Endodermal cell (in vitro differentiated cells): Measurements from ENCODE around the gene IFNL1. TPM values are rescaled to one million over a fixed set of nuclear protein-coding genes. Genes with fewer than 3 reads are reported as not detected.

Source experiments
- DNase-seq: peaks from one replicate; pipeline ENCODE4 v3.0.0-alpha.2; 2017
- H3K27ac ChIP-seq: 2 replicates; pipeline ENCODE4 v1.5.1; 2013; ENCODE audit warnings: mild to moderate bottlenecking, low read depth, low read length, moderate library complexity
- H3K27me3 ChIP-seq: 2 replicates; pipeline ENCODE4 v1.6.1; 2013; ENCODE audit warnings: mild to moderate bottlenecking, low read length, moderate library complexity; ENCODE audit not compliant: insufficient read depth, control insufficient read depth, poor library complexity, severe bottlenecking
- H3K36me3 ChIP-seq: 2 replicates; pipeline ENCODE4 v1.7.0; 2013; ENCODE audit warnings: mild to moderate bottlenecking, low read length, moderate library complexity; ENCODE audit not compliant: control insufficient read depth, insufficient read depth
- H3K4me1 ChIP-seq: one replicate; pipeline ENCODE4 v1.7.0; 2013; ENCODE audit warnings: low read length; ENCODE audit not compliant: control insufficient read depth, insufficient read depth
- H3K4me3 ChIP-seq: 2 replicates; pipeline ENCODE4 v1.5.1; 2013; ENCODE audit warnings: mild to moderate bottlenecking, low read length, moderate library complexity
- H3K9ac ChIP-seq: 2 replicates; pipeline ENCODE4 v1.6.1; 2013; ENCODE audit warnings: mild to moderate bottlenecking, low read length, moderate library complexity; ENCODE audit not compliant: poor library complexity, severe bottlenecking; ENCODE audit errors: extremely low read depth
- H3K9me3 ChIP-seq: 2 replicates; pipeline ENCODE4 v1.6.1; 2013; ENCODE audit warnings: mild to moderate bottlenecking, low read length, moderate library complexity; ENCODE audit not compliant: control insufficient read depth
- H3K27ac Mint-ChIP-seq: 2 replicates; pipeline ENCODE4 v1.8.0; 2020; ENCODE audit warnings: mixed read lengths
- H3K27me3 Mint-ChIP-seq: 2 replicates; pipeline ENCODE4 v1.8.0; 2021; ENCODE audit warnings: mild to moderate bottlenecking, mixed read lengths; ENCODE audit not compliant: insufficient read depth
- H3K36me3 Mint-ChIP-seq: 2 replicates; pipeline ENCODE4 v1.8.0; 2020; ENCODE audit warnings: low read depth, mixed read lengths
- H3K4me1 Mint-ChIP-seq: 2 replicates; pipeline ENCODE4 v1.8.0; 2020; ENCODE audit warnings: mixed read lengths
- H3K4me3 Mint-ChIP-seq: 2 replicates; pipeline ENCODE4 v1.8.0; 2020; ENCODE audit warnings: mild to moderate bottlenecking, moderate library complexity, mixed read lengths
- H3K9me3 Mint-ChIP-seq: 2 replicates; pipeline ENCODE4 v1.8.0; 2020; ENCODE audit warnings: mild to moderate bottlenecking, mixed read lengths
- WGBS, 2 experiments: methylation state at CpG; one replicate each; pipeline versions ENCODE4 v1.1.5 to v1.1.7; 2013; ENCODE audit warnings: missing lambda C conversion rate in 2 of 2, mixed read lengths in 1 of 2; ENCODE audit not compliant: insufficient coverage in 1 of 2, insufficient read length in 1 of 2; 5-methylcytosine and 5-hydroxymethylcytosine counted together
- total RNA-seq, 2 donors: library from RNA; stranded (reverse); fragmentation: NEBNext Ultra II Directional in 1 of 2; extraction: Animal tissue kit (Norgen Biotek cat#: 25700) in 1 of 2; gene quantifications; 2 replicates in 1 of 2; 3 replicates in 1 of 2; pipeline ENCODE4 v1.2.1, GENCODE V29; 2021
- TF ChIP-seq, protein P1 (sequence below): fragments of 200-600 bp; sonication (generic); conservative IDR thresholded peaks from 2 replicates; pipeline ENCODE4 v1.5.0; 2021; ENCODE audit warnings: antibody characterized with exemption, mild to moderate bottlenecking

IFNL1 gene
- total RNA-seq, 2 donors from 2014 or later = not detected

DNA sequence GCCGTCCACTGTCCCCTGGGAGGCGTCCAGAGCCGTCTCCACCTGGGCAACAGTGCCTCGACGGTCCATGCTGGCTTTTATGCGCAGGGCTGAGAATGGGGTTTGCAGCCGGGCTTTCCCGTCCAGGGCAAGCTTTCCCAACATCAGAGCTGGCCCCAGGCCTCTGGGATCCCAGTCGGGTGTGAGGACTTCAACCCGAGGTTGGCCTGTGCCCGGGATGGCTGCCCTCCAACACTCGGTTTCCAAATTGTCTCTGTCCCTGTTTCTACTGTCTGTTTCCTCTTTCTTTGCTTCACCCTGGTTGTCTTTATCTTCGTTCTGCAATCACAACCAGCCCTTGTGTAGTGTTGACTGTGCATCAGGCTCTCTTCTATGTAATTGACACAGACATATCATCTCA, 47.4 kb upstream of the IFNL1 start, which contains the start of gene IFNL4:
TSS of gene IFNL4 (minus strand) at position 51 of the 400 bp plus-strand sequence.
- Histone ChIP-seq H3K27me3 (peaks cover 52% of the 10 kb centered on the region), H3K9ac (no peak within 1 kb of the TSS), H3K27ac (no peak within 1 kb of the TSS), H3K4me3 (no peak within 1 kb of the TSS), H3K4me1 (no peaks in the 10 kb centered on the region), H3K36me3 (no peaks in the 10 kb centered on the region), H3K9me3 (no peaks in the 10 kb centered on the region)
- Mint-ChIP-seq H3K27ac (no peak within 1 kb of the TSS), H3K4me1 (no peaks in the 10 kb centered on the region), H3K36me3 (no peaks in the 10 kb centered on the region), H3K9me3 (no peaks in the 10 kb centered on the region), H3K27me3 (peaks cover 78% of the 10 kb centered on the region), H3K4me3 (no peak within 1 kb of the TSS)
- 59 to 80% methylated on average over 9 to 13 of the region's 13 CpGs for WGBS, 2 experiments
- no peak for DNase-seq
- TF ChIP-seq, protein P1, sequence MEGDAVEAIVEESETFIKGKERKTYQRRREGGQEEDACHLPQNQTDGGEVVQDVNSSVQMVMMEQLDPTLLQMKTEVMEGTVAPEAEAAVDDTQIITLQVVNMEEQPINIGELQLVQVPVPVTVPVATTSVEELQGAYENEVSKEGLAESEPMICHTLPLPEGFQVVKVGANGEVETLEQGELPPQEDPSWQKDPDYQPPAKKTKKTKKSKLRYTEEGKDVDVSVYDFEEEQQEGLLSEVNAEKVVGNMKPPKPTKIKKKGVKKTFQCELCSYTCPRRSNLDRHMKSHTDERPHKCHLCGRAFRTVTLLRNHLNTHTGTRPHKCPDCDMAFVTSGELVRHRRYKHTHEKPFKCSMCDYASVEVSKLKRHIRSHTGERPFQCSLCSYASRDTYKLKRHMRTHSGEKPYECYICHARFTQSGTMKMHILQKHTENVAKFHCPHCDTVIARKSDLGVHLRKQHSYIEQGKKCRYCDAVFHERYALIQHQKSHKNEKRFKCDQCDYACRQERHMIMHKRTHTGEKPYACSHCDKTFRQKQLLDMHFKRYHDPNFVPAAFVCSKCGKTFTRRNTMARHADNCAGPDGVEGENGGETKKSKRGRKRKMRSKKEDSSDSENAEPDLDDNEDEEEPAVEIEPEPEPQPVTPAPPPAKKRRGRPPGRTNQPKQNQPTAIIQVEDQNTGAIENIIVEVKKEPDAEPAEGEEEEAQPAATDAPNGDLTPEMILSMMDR = no peak

DNA sequence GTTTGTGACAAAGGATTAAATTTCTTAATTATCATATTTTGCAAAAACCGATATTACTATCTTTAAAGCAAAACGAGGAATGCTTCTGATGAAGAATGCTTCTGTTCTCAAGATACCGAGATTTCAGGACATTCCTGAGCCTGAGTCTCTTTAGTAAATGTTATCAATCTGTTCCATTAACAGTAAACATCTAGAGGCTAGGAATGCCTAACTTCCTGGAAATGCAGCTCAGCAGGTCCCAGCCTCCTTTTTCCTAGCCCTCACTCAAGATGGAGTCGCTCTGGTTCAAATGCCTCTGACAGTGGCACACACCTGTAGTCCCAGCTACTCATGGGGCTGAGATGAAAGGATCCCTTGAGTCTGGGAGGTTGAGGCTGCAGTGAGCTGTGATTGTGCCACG, 45.1 kb upstream of the IFNL1 start:
- TF ChIP-seq, protein P1 = no peak
- Histone ChIP-seq H3K9ac (no peak overlapping the region), H3K27me3 (peaks cover 47% of the 10 kb centered on the region), H3K4me3 (no peak overlapping the region), H3K4me1 (no peaks in the 10 kb centered on the region), H3K36me3 (no peaks in the 10 kb centered on the region), H3K9me3 (no peaks in the 10 kb centered on the region), H3K27ac (no peak overlapping the region)
- no peaks in the 10 kb centered on the region for H3K9me3 Mint-ChIP-seq
- WGBS, 2 experiments = 91% methylated on average over 3 to 5 of the region's 5 CpGs
- no peak overlapping the region for H3K27ac Mint-ChIP-seq
- H3K4me3 Mint-ChIP-seq = no peak overlapping the region
- H3K36me3 Mint-ChIP-seq = no peaks in the 10 kb centered on the region
- no peak for DNase-seq
- peaks cover 76% of the 10 kb centered on the region for H3K27me3 Mint-ChIP-seq
- H3K4me1 Mint-ChIP-seq = no peaks in the 10 kb centered on the region

DNA sequence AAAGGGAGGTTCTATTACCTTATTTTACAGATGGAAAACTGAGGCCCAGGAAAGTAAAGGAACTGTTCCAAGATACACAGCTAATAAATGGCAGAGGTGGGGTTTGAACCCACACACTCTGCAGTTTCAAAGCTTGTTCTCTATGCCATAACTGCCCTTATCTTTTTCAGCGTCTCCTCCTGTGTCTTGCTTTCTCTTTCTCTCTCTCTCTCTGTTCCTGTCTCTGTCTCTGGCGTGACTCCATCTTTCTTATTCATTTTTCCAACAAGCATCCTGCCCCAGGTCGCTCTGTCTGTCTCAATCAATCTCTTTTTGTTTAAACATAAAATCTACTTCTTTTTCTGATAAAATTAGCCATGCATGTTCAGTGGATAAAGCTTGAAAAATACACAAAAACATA, 44.4 kb upstream of the IFNL1 start:
- Mint-ChIP-seq H3K27me3 (peaks cover 80% of the 10 kb centered on the region), H3K9me3 (no peaks in the 10 kb centered on the region), H3K4me3 (no peak overlapping the region), H3K4me1 (no peaks in the 10 kb centered on the region), H3K36me3 (no peaks in the 10 kb centered on the region), H3K27ac (no peak overlapping the region)
- no peaks in the 10 kb centered on the region for H3K36me3 ChIP-seq
- H3K4me1 ChIP-seq = no peaks in the 10 kb centered on the region
- DNase-seq = no peak
- TF ChIP-seq, protein P1 = no peak
- 79 to 86% methylated on average over 3 of the region's 3 CpGs for WGBS, 2 experiments
- H3K4me3 ChIP-seq = no peak overlapping the region
- peaks cover 43% of the 10 kb centered on the region for H3K27me3 ChIP-seq
- no peak overlapping the region for H3K9ac ChIP-seq
- H3K27ac ChIP-seq = no peak overlapping the region
- H3K9me3 ChIP-seq = no peaks in the 10 kb centered on the region
